Stimulated activated CD8-positive, alpha-beta memory T cell treated with anti-CD3 and anti-CD28 coated beads, Interleukin-7, amount 100 ng/mL, for 1 hour (primary cell): ENCODE results near the gene ESPNL.

Source experiments
- DNase-seq, 2 donors: peaks; one replicate each; pipeline ENCODE4 v3.0.0-alpha.2; 2020; ENCODE audit warnings: low read depth in 2 of 2

The ESPNL gene

DNA sequence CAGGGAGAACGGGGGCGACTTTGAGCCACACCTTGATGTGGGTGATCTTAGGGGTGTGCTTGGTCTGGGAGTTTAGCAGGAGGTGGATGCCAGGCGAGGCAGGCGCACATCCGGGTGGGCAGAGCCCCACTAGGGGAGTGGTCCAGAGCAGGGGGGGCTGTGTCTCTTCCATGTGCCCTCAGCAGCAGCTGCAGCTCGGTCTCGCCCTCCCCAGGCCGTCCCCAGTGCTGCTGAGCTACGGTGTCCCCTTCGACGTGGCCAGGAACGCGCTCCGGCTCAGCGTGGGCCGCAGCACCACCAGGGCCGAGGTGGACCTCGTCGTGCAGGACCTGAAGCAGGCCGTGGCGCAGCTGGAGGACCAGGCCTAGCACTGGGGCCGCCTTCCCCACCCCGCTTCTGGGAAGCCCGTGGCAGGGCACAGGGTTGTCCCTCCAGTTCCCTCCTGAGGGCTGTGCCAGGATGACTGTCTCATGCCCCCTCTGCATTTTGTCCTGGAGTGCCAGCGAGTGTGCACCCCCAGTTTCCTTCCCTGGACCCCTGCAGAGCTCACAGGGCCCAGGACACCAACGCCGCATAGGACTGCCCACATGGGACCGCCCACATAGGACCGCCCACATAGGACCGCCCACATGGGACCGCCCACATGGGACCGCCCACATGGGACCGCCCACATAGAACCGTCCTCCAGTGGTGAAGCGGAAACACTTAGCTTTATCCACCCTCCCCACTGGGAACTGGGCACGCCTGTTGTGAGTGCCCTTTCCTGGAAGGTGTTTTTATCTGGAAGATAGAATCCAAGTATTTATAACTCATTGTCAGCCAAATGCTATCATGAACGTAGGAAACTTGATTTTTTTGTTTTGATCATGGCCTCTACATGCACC is 1.9 kb upstream of the ESPNL start:
- no peak for DNase-seq

DNA sequence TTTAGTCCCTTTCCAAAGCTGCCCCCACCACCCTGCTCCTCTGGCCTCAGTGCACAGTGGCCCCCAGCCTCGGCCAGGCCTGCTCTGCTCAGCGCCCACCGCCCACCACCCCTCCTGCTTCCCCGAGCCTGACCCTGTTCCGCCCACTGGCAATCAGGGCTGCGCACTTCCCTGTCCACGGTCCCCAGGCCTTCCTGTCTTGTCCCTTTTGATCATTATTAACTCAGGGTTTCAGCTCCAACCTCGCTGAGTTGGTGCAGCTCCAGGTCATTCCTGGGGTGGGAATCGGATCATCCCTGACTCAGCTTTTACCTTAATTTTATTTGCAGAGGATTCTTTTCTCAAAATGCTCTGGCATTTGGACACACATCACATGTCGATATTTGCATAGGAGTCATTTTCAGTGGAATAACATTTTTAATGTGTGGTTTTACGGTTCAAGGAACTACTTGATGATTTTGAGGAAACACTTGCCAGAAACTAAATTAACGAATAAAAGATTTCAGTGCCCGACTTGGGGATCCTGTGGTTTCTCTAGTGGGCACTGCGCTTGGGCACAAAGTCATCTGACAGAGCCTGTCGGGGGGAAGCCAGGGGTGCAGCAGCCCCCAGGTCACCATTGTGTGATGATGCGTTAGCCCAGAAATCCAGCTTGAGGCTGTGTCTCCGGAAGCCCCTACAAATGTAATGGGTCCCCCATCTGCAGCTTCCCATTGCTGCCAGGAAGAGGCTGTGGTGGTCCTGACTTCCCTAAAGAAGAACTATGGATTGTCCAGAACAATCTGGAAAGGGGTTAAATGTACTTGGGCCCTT is 1.0 kb upstream of the ESPNL start:
- no peak for DNase-seq

DNA sequence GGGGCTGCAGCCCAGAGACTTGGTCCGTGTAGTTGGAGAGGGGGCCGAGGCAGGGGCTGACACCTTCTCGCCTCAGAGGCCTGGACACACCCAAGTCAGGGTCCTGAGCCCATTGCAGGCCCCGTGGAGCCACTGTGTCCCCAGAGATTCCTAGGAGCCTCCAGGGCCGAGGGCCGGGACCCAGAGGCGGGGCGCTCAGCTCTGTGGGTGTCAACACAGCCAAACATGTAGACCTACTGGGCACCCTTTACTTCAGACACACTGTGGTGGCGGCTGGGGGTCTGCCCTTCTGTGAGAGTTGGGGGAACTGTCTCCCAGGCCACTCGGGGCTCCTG is 459 bp upstream of the ESPNL start:
- no peak for DNase-seq

GRCh38 chr2:238100821-238101771 is 956 bp downstream of the ESPNL start:
- DNase-seq, result no peak

GRCh38 chr2:238101891-238102841 is 2.0 kb downstream of the ESPNL start:
- no peak for DNase-seq

DNA sequence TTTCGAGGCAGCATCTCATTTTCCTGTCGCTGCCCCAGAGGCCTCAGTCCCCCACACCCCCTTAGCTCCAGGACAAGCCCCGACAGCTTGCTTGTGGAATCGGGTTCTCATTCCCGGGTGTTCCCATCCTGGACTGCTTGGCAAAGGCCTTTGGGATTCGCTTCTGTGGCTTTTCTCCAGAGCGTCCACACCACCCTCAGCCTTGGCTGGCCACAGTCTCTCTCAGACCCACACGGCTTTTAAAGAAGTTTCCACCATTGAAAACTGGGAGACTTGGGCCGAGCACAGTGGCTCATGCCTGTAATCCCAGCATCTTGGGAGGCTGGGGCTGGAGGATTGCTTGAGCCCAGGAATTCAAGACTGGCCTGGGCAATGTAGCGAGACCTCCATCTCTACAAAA is 2.7 kb downstream of the ESPNL start:
- no peak for DNase-seq

- no peak for DNase-seq
These were observed 3.5 kb downstream of the ESPNL start for GRCh38 chr2:238103465-238104225.

DNA sequence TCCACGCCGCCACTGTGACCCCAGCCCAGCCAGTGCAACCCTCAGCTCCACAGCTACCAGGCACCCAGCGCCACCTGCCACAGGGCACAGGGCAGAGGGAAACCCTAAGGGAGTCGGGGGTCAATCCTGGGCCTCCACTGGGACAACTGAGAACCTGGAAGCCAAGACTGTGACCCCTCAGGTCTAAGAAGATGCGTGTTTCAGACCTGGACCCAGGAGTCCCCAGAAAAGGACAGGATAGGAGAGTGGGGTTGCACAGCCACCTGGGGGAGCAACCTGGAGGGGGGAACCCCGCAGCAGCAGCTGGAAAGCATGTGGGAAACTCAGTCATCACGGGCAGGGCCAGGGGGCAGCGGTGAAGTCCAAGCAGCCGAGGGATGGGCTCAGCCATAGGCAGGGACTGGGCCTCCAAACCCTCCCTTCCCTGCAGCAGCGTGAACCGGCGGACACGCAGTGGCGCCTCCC is 4.1 kb downstream of the ESPNL start:
- DNase-seq, result no peak

DNA sequence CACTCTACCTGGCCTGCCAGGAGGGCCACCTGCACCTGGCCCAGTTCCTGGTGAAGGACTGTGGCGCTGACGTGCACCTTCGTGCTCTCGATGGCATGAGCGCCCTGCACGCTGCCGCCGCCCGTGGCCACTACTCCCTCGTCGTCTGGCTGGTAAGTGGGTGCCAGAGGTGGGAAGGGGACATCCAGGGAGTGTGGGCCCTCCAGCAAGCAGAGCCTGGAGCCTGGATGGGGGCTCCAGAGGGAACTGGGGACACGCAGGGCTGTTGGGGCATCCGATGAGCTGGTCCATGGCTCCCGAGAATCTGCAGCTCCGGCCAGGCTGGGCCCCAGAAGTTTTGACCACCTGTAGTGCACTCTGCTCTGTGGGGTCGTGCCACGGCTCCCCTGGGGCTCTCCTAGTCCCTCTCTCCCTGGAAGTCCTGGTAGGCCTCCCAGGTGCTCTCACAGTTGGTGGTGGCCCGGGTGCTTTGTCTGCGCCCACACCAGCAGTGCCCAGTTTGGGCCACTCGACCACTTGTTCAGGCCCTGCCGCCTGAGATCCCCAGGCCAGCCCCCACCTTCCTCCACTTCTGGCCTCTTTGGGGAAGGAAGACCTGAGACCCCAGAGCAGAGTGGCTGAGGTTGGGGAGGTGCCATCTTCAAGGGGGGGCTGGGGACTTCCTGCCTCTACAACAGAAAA is 4.7 kb downstream of the ESPNL start:
- no peak for DNase-seq

DNA sequence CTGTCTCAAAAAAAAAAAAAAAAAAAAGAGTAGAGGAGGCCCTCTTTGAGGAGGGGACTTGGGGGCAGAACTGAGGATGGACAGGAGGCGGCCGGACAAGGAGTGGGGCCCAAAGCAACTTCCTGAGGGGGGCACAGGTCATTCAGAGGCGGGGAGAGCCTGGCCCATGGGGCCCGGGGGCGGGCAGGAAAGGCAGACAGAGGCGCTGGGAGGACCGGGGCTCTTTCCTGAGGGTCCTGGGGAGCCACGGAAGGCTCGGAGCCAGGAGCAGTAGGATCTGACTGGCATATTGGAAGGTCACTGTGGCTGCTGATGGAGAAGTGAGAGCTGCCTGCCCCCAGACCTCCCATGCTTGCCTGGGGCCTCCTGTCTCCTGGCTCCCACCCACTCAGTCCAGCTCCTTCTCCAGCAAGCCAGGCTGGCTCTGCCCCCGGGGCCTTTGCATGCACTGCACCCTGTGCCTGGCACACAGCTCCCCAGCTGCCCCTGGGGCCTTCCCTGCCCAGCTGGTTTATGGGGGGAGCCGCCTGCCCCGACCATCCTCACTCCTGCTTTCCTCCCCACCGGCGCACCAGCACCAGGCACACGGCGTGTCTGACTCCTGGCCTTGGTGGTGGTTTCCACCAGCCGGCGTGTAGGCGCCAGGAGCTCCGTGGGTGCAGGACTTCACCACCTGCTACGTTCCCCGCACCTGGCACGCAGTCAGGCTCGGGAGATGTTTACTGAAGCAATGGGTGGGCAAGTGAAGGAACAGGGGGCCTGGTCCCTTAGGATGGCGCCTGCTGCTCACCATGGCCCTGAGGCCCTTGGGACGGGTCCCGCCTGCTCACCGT is 5.6 kb downstream of the ESPNL start:
- DNase-seq, result no peak

DNA sequence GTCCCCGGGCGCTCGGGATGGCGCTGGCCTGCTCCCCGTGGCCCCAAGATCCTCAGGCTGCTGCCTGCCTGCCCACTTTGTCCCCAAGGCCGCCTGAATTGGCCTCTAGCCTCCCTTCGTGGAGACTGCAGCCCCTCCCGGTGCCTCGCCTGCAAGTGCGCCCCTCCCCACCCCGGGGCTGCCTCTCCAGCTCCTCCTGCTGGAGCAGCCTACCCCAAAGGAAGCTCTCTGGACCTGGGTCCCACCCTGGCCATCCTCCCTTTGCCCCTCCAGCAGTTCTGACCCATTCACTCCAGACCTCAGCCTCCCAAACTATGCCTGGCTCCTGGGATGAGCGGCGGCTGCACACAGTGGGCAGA is 6.2 kb downstream of the ESPNL start:
- DNase-seq, result no peak

GRCh38 chr2:238106698-238107524 is 6.8 kb downstream of the ESPNL start:
- no peak for DNase-seq

DNA sequence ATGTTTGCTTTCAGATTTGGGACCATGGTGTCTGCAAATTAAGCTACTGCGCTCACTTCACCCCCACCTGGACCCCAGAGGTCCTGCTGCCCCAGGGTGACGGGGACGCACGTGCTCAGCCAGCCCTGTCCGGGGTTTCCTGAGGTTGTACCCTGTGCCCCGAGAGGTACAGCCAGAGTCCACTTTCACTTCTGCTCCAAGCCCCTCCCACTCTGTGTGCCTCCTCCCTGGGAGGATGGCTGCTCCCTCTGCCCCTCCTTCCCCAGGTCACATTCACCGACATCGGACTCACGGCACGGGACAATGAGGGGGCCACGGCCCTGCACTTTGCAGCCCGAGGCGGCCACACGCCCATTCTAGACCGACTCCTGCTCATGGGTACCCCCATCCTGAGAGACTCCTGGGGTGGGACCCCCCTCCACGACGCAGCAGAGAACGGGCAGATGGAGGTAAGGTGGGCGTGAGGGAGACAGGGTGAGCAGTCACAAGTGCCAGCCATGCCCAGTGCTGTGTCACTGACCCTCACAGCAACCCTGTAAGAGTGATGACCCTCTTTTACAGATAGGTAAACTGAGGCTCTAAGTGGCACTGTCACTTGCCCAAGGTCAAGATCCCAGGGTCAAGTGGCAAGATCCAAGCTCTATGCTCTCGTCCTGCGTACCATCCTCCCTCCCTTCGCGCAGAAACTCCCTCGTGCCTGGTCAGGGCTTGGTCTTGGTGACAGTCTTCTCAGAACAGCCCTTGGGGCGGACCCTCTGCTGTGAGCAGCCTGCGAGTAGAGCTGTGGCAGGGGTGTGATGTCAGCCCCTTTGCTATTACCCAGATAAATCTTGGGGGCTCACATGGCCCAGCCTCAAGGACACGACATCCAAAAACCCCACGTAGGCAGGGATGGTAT is 7.6 kb downstream of the ESPNL start:
- no peak for DNase-seq

DNA sequence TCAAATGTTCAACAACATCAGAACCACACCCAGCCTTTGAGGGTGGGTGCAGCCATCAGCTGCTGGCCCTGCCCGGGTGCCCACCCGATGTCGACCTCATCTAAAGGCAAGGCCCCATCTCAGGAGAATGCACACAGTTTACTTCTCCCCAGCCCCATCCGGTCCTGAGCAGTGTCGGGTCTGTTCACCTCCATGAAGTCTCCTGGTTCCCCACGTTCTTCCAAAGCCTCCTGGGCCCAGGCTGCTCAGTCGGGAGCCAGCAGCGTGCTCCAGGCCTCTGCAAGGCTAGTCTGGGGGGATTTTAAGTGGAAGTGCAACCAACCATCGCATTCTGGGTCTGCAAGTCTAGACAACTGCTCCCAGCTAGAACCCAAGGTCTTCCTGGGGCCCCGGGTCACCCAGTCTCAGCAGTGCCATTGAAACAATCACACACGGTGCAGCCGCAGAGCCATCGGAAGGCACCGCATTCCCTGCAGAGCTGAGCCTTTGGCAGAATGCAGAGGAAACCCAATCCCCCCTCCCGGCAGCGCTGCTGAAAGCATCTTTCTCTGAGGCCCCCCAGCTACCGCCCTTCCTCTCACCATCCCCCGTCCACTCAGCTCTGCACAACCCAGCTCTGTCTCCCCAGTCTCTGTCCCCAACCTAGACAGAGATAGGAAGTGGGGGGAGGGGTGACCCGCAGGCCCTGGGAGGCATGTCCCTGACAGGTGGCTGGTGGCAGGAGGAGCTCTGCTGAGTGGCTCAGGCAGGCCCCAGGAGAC is 8.5 kb downstream of the ESPNL start:
- DNase-seq, result no peak

- no peak for DNase-seq
These were observed 13.5 kb downstream of the ESPNL start for GRCh38 chr2:238113611-238114010.

GRCh38 chr2:238114331-238114841 is 14.2 kb downstream of the ESPNL start:
- no peak for DNase-seq
